GM12878 (cell line): ENCODE measurements around the gene BBX. TPM values are rescaled to one million over a fixed set of nuclear protein-coding genes. Genes with fewer than 3 reads are reported as not detected.

Experiments
- ATAC-seq: fragments of 200-7000 bp; cut with Tn5 transposase; 3 replicates; pipeline ENCODE4 v1.9.1; 2020; ENCODE audit warnings: mild to moderate bottlenecking, moderate library complexity
- BruUV-seq: library from RNA; stranded (reverse); fragments of 400-500 nt; replicated peaks from 2 replicates; lab custom pipeline; 2021; lab: Mats Ljungman, UMichigan
- CTCF ChIA-PET: fragments of 300-600 bp; sonication (Branson Sonifier 250); formaldehyde crosslinking; extraction: SDS; loops from one replicate; lab custom pipeline; 2021; ENCODE audit warnings: inconsistent platforms; lab: Yijun Ruan, JAX
- POLR2A ChIA-PET: fragments of 350-600 bp; formaldehyde crosslinking; extraction: SDS; loops from one replicate; lab custom pipeline; 2021; ENCODE audit warnings: inconsistent platforms; lab: Charles Lee
- RAD21 ChIA-PET: fragments of 300-600 bp; sonication (Branson Sonifier 250); formaldehyde crosslinking; loops from one replicate; lab custom pipeline; 2023; ENCODE audit warnings: antibody characterized with exemption; ENCODE audit not compliant: unreplicated experiment; lab: Charles Lee
- SMC1A ChIA-PET: fragments of 300-600 bp; sonication (Branson Sonifier 250); formaldehyde crosslinking; loops from one replicate; lab custom pipeline; 2023; ENCODE audit not compliant: unreplicated experiment, uncharacterized antibody; lab: Charles Lee
- DNase-seq: peaks from one replicate; pipeline ENCODE4 v3.0.0-alpha.2; 2011; ENCODE audit warnings: low read depth, low spot score
- FAIRE-seq: peaks from 3 replicates; lab custom pipeline; 2011; peaks lifted over from hg19 to GRCh38; lab: Jason Lieb, UNC
- H2AFZ ChIP-seq: 2 replicates; pipeline ENCODE4 v1.6.0; 2011; ENCODE audit warnings: low read depth, low read length, control low read depth; ENCODE audit not compliant: control insufficient read depth
- H3K27ac ChIP-seq: 2 replicates; pipeline ENCODE4 v1.5.1; 2011; ENCODE audit warnings: control low read depth; ENCODE audit not compliant: control insufficient read depth, insufficient read depth
- H3K27me3 ChIP-seq, 2 experiments: replicated peaks in 1 of 2; 2 replicates each; pipeline versions ENCODE4 v1.6.0 to v1.6.1; 2011; ENCODE audit warnings: low read length in 1 of 2; ENCODE audit not compliant: control insufficient read depth in 2 of 2, insufficient read depth in 2 of 2
- H3K36me3 ChIP-seq, 2 experiments: 2 replicates each; pipeline ENCODE4 v1.5.1; 2011; ENCODE audit warnings: low read length in 1 of 2; ENCODE audit not compliant: control insufficient read depth in 2 of 2, insufficient read depth in 2 of 2
- H3K4me1 ChIP-seq: 2 replicates; pipeline ENCODE4 v1.6.1; 2011; ENCODE audit warnings: mild to moderate bottlenecking, low read length, moderate library complexity, mixed read lengths; ENCODE audit not compliant: control insufficient read depth, insufficient read depth
- H3K4me2 ChIP-seq: 2 replicates; pipeline ENCODE4 v1.6.0; 2011; ENCODE audit warnings: control low read depth; ENCODE audit not compliant: control insufficient read depth, insufficient read depth
- H3K4me3 ChIP-seq: fragments of 200-600 bp; sonication (generic); 2 replicates; pipeline ENCODE4 v1.5.1; 2016
- H3K79me2 ChIP-seq: 2 replicates; pipeline ENCODE4 v1.6.0; 2011; ENCODE audit warnings: low read length; ENCODE audit not compliant: control insufficient read depth, insufficient read depth
- H3K9ac ChIP-seq: 2 replicates; pipeline ENCODE4 v1.8.0; 2011; ENCODE audit warnings: low read length, control low read depth, mixed read lengths; ENCODE audit not compliant: control insufficient read depth, insufficient read depth
- H3K9me3 ChIP-seq: replicated peaks from 3 replicates; pipeline ENCODE4 v1.5.1; 2011; ENCODE audit warnings: mild to moderate bottlenecking, low read length; ENCODE audit not compliant: control insufficient read depth, insufficient read depth
- H4K20me1 ChIP-seq: 2 replicates; pipeline ENCODE4 v1.6.0; 2011; ENCODE audit not compliant: control insufficient read depth, insufficient read depth
- CBFB ChIP-seq: IDR thresholded peaks from 2 replicates; pipeline ENCODE4 v1.6.1; 2016; ENCODE audit warnings: antibody characterized with exemption, low read depth
- NFYB ChIP-seq: IDR thresholded peaks from 2 replicates; pipeline ENCODE4 v1.6.1; 2011; ENCODE audit warnings: low read depth, mild to moderate bottlenecking, low read length, improper control_type of control experiment, moderate library complexity; ENCODE audit not compliant: insufficient read depth
- SIX5 ChIP-seq: IDR thresholded peaks from 2 replicates; pipeline ENCODE4 v1.6.1; 2011; ENCODE audit warnings: mild to moderate bottlenecking, low read depth, low read length, moderate library complexity; ENCODE audit not compliant: severe bottlenecking
- TCF12 ChIP-seq: IDR thresholded peaks from 2 replicates; pipeline ENCODE4 v1.6.1; 2011; ENCODE audit warnings: low read depth, mild to moderate bottlenecking, low read length
- WGBS: methylation state at CpG from one replicate; pipeline ENCODE4 v1.1.6; 2016; ENCODE audit warnings: low lambda C conversion rate; ENCODE audit not compliant: insufficient replicate concordance, insufficient coverage; ENCODE audit errors: missing lambda C conversion rate; 5-methylcytosine and 5-hydroxymethylcytosine counted together
- in situ Hi-C: fragments of 300-500 bp; cut with MboI; formaldehyde crosslinking; loops from 9 replicates; pipeline ENCODE4 v1.14.3; 2018; ENCODE audit warnings: mixed read lengths
- intact Hi-C: fragments of 100-400 bp; cut with micrococcal nuclease; formaldehyde crosslinking; loops from one replicate; pipeline ENCODE4 v1.14.2; 2022; ENCODE audit not compliant: unreplicated experiment
- polyA plus RNA-seq, 11 experiments: library from polyadenylated mRNA; depleted of rRNA in 4 of 11; unstranded in 6 of 11; stranded (reverse) in 5 of 11; fragments of >200 nt; fragmentation: Nextera tagmentation in 4 of 11; fragmentation: Illumina TruSeq in 1 of 11; extraction: Ambion mirVana in 4 of 11; extraction: Trizol in 1 of 11; gene quantifications; 1 replicate in 1 of 11; 2 replicates in 10 of 11; pipeline versions ENCODE4 v1.2.1 to v1.2.3, GENCODE V29; 2011 to 2016; ENCODE audit warnings: inconsistent platforms in 2 of 11, missing spikeins in 2 of 11, low read depth in 1 of 11
- total RNA-seq, 4 experiments: library from RNA; depleted of rRNA in 3 of 4; stranded (reverse); fragments of >200 nt in 3 of 4; fragmentation: Illumina TruSeq in 1 of 4; extraction: Trizol in 1 of 4; gene quantifications; 2 replicates each; pipeline versions ENCODE4 v1.2.1 to v1.2.3, GENCODE V29; 2013 to 2021
- TF ChIP-seq, protein P1 (sequence below): IDR thresholded peaks from 2 replicates; pipeline ENCODE4 v1.6.1; 2012; ENCODE audit warnings: low read depth, low read length, improper control_type of control experiment
- TF ChIP-seq, protein P2 (sequence below): fragments of 450-650 bp; IDR thresholded peaks from 2 replicates; pipeline ENCODE4 v1.6.1; 2018; ENCODE audit warnings: mild to moderate bottlenecking, low read depth, moderate library complexity; ENCODE audit not compliant: partially characterized antibody
- TF ChIP-seq, protein P3 (sequence below): fragments of 450-650 bp; IDR thresholded peaks from 2 replicates; pipeline ENCODE4 v1.6.1; 2016; ENCODE audit warnings: mild to moderate bottlenecking, moderate library complexity, borderline replicate concordance

The BBX gene
- total and polyA plus RNA-seq, 10 of the 15 experiments (the other 5 are each of a cell fraction or from before 2014, with no cell fraction given): 13.3 to 38.5 (median 32.0) TPM

DNA sequence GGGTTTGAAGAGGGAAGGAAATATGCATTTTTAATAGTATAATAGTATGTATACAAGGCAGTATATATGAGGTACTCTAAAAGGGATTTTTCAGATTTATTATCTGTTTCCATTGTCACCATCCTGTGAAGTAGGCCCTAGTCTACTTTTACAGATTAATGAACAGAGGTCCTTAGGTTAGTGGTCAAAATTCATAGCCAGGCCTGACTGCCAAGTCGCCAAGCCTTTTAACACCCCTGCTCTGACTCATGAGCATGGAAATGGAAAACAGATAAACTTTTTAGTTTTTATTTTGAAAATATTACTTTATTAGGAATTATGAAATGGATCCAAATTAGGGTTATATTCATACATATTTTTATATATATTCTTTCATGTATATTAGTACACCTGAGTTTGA is 146.9 kb downstream of the BBX start:
- Histone ChIP-seq H3K9me3 (no peaks in the 10 kb centered on the region), H3K9ac (no peak overlapping the region), H3K27me3 (no peaks in the 10 kb centered on the region), H3K36me3 (no peaks in the 10 kb centered on the region), H2AFZ (no peak overlapping the region), H3K27ac (no peak overlapping the region), H3K4me3 (no peak overlapping the region), H3K79me2 (no peaks in the 10 kb centered on the region), H4K20me1 (no peaks in the 10 kb centered on the region), H3K4me2 (no peak overlapping the region), H3K4me1 (no peaks in the 10 kb centered on the region)
- intact Hi-C loops: loop anchor here (10.0 kb wide), 1 partner anchor 435 kb away; no protein-coding TSS in a partner anchor
- FAIRE-seq: no peak
- ChIA-PET CTCF (interaction anchor here (1.2 to 2.1 kb wide), 4 partner anchors 9 to 95 kb away, joined by 3 to 34 read pairs (median 6); no protein-coding TSS in a partner anchor), SMC1A (interaction anchor here (0.8 to 2.3 kb wide), 3 partner anchors 9 to 17 kb away, joined by 3 to 10 read pairs (median 5); no protein-coding TSS in a partner anchor), POLR2A (no interaction called here), RAD21 (interaction anchor here (1.1 kb wide), 1 partner anchor 176 kb away, joined by 3 read pairs; no protein-coding TSS in a partner anchor)
- DNase-seq: no peak
- TF ChIP-seq TCF12: no peak
- no peak for TF ChIP-seq NFYB
- TF ChIP-seq, protein P1, sequence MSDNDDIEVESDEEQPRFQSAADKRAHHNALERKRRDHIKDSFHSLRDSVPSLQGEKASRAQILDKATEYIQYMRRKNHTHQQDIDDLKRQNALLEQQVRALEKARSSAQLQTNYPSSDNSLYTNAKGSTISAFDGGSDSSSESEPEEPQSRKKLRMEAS: no peak
- TF ChIP-seq, protein P2, sequence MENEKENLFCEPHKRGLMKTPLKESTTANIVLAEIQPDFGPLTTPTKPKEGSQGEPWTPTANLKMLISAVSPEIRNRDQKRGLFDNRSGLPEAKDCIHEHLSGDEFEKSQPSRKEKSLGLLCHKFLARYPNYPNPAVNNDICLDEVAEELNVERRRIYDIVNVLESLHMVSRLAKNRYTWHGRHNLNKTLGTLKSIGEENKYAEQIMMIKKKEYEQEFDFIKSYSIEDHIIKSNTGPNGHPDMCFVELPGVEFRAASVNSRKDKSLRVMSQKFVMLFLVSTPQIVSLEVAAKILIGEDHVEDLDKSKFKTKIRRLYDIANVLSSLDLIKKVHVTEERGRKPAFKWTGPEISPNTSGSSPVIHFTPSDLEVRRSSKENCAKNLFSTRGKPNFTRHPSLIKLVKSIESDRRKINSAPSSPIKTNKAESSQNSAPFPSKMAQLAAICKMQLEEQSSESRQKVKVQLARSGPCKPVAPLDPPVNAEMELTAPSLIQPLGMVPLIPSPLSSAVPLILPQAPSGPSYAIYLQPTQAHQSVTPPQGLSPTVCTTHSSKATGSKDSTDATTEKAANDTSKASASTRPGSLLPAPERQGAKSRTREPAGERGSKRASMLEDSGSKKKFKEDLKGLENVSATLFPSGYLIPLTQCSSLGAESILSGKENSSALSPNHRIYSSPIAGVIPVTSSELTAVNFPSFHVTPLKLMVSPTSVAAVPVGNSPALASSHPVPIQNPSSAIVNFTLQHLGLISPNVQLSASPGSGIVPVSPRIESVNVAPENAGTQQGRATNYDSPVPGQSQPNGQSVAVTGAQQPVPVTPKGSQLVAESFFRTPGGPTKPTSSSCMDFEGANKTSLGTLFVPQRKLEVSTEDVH: no peak
- TF ChIP-seq, protein P3, sequence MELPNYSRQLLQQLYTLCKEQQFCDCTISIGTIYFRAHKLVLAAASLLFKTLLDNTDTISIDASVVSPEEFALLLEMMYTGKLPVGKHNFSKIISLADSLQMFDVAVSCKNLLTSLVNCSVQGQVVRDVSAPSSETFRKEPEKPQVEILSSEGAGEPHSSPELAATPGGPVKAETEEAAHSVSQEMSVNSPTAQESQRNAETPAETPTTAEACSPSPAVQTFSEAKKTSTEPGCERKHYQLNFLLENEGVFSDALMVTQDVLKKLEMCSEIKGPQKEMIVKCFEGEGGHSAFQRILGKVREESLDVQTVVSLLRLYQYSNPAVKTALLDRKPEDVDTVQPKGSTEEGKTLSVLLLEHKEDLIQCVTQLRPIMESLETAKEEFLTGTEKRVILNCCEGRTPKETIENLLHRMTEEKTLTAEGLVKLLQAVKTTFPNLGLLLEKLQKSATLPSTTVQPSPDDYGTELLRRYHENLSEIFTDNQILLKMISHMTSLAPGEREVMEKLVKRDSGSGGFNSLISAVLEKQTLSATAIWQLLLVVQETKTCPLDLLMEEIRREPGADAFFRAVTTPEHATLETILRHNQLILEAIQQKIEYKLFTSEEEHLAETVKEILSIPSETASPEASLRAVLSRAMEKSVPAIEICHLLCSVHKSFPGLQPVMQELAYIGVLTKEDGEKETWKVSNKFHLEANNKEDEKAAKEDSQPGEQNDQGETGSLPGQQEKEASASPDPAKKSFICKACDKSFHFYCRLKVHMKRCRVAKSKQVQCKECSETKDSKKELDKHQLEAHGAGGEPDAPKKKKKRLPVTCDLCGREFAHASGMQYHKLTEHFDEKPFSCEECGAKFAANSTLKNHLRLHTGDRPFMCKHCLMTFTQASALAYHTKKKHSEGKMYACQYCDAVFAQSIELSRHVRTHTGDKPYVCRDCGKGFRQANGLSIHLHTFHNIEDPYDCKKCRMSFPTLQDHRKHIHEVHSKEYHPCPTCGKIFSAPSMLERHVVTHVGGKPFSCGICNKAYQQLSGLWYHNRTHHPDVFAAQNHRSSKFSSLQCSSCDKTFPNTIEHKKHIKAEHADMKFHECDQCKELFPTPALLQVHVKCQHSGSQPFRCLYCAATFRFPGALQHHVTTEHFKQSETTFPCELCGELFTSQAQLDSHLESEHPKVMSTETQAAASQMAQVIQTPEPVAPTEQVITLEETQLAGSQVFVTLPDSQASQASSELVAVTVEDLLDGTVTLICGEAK: no peak
- no peak for TF ChIP-seq SIX5
- no peak for TF ChIP-seq CBFB
- in situ Hi-C loops: no loop called here
- 95% methylated on average over 1 of the region's 1 CpG for WGBS
- no TSS peak for BruUV-seq
- ATAC-seq: no peak
